ENCODE data around the gene ZBTB16. TPM values are rescaled to one million over a fixed set of nuclear protein-coding genes. Genes with fewer than 3 reads are reported as not detected.

Gene ZBTB16
- total and polyA plus RNA-seq, 9 donors: 12.7 to 160 (median 68.7) TPM

GRCh38 chr11:114040706-114041211, 18.8 kb upstream of the ZBTB16 start:
- no peak for TF ChIP-seq EP300 (IDR thresholded peaks at IDR 0.05)
- TF ChIP-seq CTCF (IDR thresholded peaks at IDR 0.05): no peak
- TF ChIP-seq POLR2A (IDR thresholded peaks at IDR 0.05): no peak
- intact Hi-C loops (cut with DNase I): loop anchor here in 2 of 4 donors (5.0 kb wide), 2 partner anchors 217 to 402 kb away; no protein-coding TSS in a partner anchor
- H3K27ac ChIP-seq: no peak overlapping the region
- 60 to 79% (median 72%) methylated on average over 7 of the region's 7 CpGs for WGBS, 3 donors
- no peak for DNase-seq
- H3K4me3 ChIP-seq: no peak overlapping the region
- H3K27me3 ChIP-seq: no peaks in the 10 kb centered on the region
- no peaks in the 10 kb centered on the region for H3K36me3 ChIP-seq
- H3K4me1 ChIP-seq (ENCODE audit: insufficient read depth): peaks cover 1% of the 10 kb centered on the region
- no peaks in the 10 kb centered on the region for H3K9me3 ChIP-seq

GRCh38 chr11:114042234-114042633, 17.3 kb upstream of the ZBTB16 start:
- Histone ChIP-seq H3K4me3 (no peak overlapping the region), H3K4me1 (ENCODE audit: insufficient read depth) (no peaks in the 10 kb centered on the region), H3K9me3 (no peaks in the 10 kb centered on the region), H3K27ac (no peak overlapping the region), H3K27me3 (no peaks in the 10 kb centered on the region), H3K36me3 (no peaks in the 10 kb centered on the region)
- DNase-seq: no peak
- WGBS, 3 donors: 81 to 84% (median 82%) methylated on average over 5 of the region's 5 CpGs
- no peak for TF ChIP-seq POLR2A (IDR thresholded peaks at IDR 0.05)
- no peak for TF ChIP-seq CTCF (IDR thresholded peaks at IDR 0.05)
- TF ChIP-seq EP300 (IDR thresholded peaks at IDR 0.05): no peak
- intact Hi-C loops (cut with DNase I): loop anchor here in 2 of 4 donors (5.0 kb wide), 2 partner anchors 215 to 400 kb away; no protein-coding TSS in a partner anchor

GRCh38 chr11:114044042-114044871, 15.3 kb upstream of the ZBTB16 start:
- DNase-seq: no peak
- Histone ChIP-seq H3K4me3 (no peak overlapping the region), H3K36me3 (no peaks in the 10 kb centered on the region), H3K27ac (no peak overlapping the region), H3K9me3 (no peaks in the 10 kb centered on the region), H3K4me1 (ENCODE audit: insufficient read depth) (no peaks in the 10 kb centered on the region), H3K27me3 (no peaks in the 10 kb centered on the region)
- TF ChIP-seq CTCF (IDR thresholded peaks at IDR 0.05): no peak
- no peak for TF ChIP-seq EP300 (IDR thresholded peaks at IDR 0.05)
- no peak for TF ChIP-seq POLR2A (IDR thresholded peaks at IDR 0.05)
- intact Hi-C loops (cut with DNase I): loop anchor here in 2 of 4 donors (5.0 kb wide), 2 partner anchors 213 to 398 kb away; no protein-coding TSS in a partner anchor
- WGBS, 3 donors: 45 to 57% (median 54%) methylated on average over 10 of the region's 10 CpGs

GRCh38 chr11:114047327-114047726, 12.2 kb upstream of the ZBTB16 start:
- no peaks in the 10 kb centered on the region for H3K27me3 ChIP-seq
- no peaks in the 10 kb centered on the region for H3K4me1 ChIP-seq (ENCODE audit: insufficient read depth)
- intact Hi-C loops (cut with DNase I): no loop called here
- H3K36me3 ChIP-seq: no peaks in the 10 kb centered on the region
- TF ChIP-seq POLR2A (IDR thresholded peaks at IDR 0.05) (no peak), CTCF (IDR thresholded peaks at IDR 0.05) (no peak), EP300 (IDR thresholded peaks at IDR 0.05) (no peak)
- WGBS, 3 donors: 74 to 87% (median 80%) methylated on average over 4 of the region's 4 CpGs
- DNase-seq: no peak
- no peak overlapping the region for H3K27ac ChIP-seq
- H3K9me3 ChIP-seq: no peaks in the 10 kb centered on the region
- H3K4me3 ChIP-seq: no peak overlapping the region

Measured in ovary (tissue), 9 donors.